ENCODE results near the gene ARPC1B.
"Not testable (repeated sequence)": the region's sequence is repeated elsewhere in the genome, so short reads cannot be mapped to it uniquely, and the experiment has no call there.

The ARPC1B gene

GRCh38 chr7:99409192-99409572 is 34.7 kb downstream of the ARPC1B start:
- no peak for DNase-seq (ENCODE audit: low read depth in 2 of 2)

- DNase-seq (ENCODE audit: low read depth in 2 of 2) = no peak
These were observed 35.3 kb downstream of the ARPC1B start for GRCh38 chr7:99409806-99410205.

GRCh38 chr7:99410635-99411034 is 36.1 kb downstream of the ARPC1B start:
- no peak for DNase-seq (ENCODE audit: low read depth in 2 of 2)

GRCh38 chr7:99415513-99416127 is 41.1 kb downstream of the ARPC1B start:
- not testable (repeated sequence) for DNase-seq (ENCODE audit: low read depth in 2 of 2)

- DNase-seq (ENCODE audit: low read depth in 2 of 2) = no peak
These were observed 43.7 kb downstream of the ARPC1B start for GRCh38 chr7:99418260-99418659.

- no peak for DNase-seq (ENCODE audit: low read depth in 2 of 2)
These were observed 44.9 kb downstream of the ARPC1B start for GRCh38 chr7:99419323-99420021.

- no peak for DNase-seq (ENCODE audit: low read depth in 2 of 2)
These were observed 45.7 kb downstream of the ARPC1B start for GRCh38 chr7:99420213-99420612.

GRCh38 chr7:99420986-99421385 is 46.5 kb downstream of the ARPC1B start:
- no peak for DNase-seq (ENCODE audit: low read depth in 2 of 2)

- DNase-seq (ENCODE audit: low read depth in 2 of 2) = no peak
These were observed 47.7 kb downstream of the ARPC1B start for GRCh38 chr7:99422186-99422585.

GRCh38 chr7:99422625-99423024 is 48.1 kb downstream of the ARPC1B start:
- DNase-seq (ENCODE audit: low read depth in 2 of 2) = no peak

- no peak for DNase-seq (ENCODE audit: low read depth in 2 of 2)
These were observed 50.6 kb downstream of the ARPC1B start for GRCh38 chr7:99424932-99425730.

- no peak for DNase-seq (ENCODE audit: low read depth in 2 of 2)
These were observed 54.5 kb downstream of the ARPC1B start for GRCh38 chr7:99428972-99429566.

GRCh38 chr7:99429756-99430155 is 55.2 kb downstream of the ARPC1B start:
- DNase-seq (ENCODE audit: low read depth in 2 of 2) = no peak

GRCh38 chr7:99431756-99432540 is 57.4 kb downstream of the ARPC1B start:
- DNase-seq (ENCODE audit: low read depth in 2 of 2) = not testable (repeated sequence)

- no peak for DNase-seq (ENCODE audit: low read depth in 2 of 2)
These were observed 58.6 kb downstream of the ARPC1B start for GRCh38 chr7:99433158-99433557.

- DNase-seq (ENCODE audit: low read depth in 2 of 2) = no peak
These were observed 63.5 kb downstream of the ARPC1B start for GRCh38 chr7:99437946-99438572.

GRCh38 chr7:99438573-99439480 is 64.3 kb downstream of the ARPC1B start, which contains the start of the genes CPSF4 and PTCD1:
Gene CPSF4 (plus strand): TSS chr7:99438943. CDS start chr7:99439083, 140 bp downstream.
Gene PTCD1 (minus strand): TSS chr7:99438798. CDS start chr7:99435242, 3,556 bp downstream.
- peak; percentile 87 to 88 for DNase-seq (ENCODE audit: low read depth in 2 of 2)

GRCh38 chr7:99440195-99440594 is 65.7 kb downstream of the ARPC1B start:
- DNase-seq (ENCODE audit: low read depth in 2 of 2) = no peak

Measured in stimulated activated CD8-positive, alpha-beta memory T cell treated with anti-CD3 and anti-CD28 coated beads, Interleukin-7, amount 100 ng/mL, for 4 hours (primary cell).